Activated CD4-positive, alpha-beta T cell treated with anti-CD3 and anti-CD28 coated beads, Interleukin-10, Interleukin-2, amounts not matched to agents 100 ng/mL and 50 ng/mL, durations not matched to agents 16 hours and 8 hours (primary cell): Measurements from ENCODE around the gene TNP2.

Experiments
- DNase-seq: peaks from one replicate; pipeline ENCODE4 v3.0.0-alpha.2; 2020

TNP2 gene

GRCh38 chr16:11254913-11255736 lies 14.0 kb downstream of the TNP2 start:
- peak; percentile 71 for DNase-seq

DNA sequence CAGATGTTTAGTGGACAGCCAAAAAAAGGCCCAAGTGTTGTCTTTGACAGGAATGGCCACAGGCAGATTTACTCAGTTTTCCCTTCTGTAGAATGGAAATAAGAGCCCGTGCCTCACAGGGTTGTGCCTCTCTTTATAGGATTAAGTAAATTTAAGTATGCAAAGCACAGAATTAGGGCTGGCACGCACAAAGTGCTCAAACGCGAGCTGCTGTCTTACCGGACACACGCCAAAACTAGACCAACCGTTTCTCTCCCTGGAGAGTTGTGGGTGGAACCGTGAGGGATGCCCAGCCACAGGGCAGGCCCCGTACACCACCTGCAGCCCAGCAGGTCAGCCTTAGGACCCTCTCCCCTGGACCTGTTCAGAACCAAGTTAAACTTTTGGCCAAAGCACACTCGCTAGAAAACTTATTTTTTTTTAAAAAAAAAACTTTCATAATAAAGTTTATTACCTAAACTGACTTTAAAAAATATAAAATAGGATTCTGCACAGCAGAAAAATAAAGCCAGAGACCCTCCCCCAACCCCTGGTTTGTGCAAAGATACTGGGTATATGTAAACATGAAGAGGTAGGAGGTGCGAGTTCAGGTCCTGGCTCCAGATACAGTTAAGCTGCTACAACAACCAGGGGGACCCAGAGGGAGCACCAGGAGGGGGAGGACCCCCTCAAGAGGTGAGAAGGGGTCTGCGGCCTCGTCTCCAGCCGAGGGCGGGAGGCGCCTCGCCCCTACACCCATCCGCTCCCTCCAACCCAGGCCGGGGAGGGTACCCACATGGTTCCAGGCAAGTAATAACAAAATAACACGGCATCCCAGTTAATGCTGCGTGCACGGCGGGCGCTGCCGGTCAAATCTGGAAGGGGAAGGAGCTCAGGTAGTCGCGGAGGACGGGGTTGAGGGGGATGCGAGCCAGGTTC lies 14.9 kb downstream of the TNP2 start:
- peak; percentile 52 for DNase-seq

DNA sequence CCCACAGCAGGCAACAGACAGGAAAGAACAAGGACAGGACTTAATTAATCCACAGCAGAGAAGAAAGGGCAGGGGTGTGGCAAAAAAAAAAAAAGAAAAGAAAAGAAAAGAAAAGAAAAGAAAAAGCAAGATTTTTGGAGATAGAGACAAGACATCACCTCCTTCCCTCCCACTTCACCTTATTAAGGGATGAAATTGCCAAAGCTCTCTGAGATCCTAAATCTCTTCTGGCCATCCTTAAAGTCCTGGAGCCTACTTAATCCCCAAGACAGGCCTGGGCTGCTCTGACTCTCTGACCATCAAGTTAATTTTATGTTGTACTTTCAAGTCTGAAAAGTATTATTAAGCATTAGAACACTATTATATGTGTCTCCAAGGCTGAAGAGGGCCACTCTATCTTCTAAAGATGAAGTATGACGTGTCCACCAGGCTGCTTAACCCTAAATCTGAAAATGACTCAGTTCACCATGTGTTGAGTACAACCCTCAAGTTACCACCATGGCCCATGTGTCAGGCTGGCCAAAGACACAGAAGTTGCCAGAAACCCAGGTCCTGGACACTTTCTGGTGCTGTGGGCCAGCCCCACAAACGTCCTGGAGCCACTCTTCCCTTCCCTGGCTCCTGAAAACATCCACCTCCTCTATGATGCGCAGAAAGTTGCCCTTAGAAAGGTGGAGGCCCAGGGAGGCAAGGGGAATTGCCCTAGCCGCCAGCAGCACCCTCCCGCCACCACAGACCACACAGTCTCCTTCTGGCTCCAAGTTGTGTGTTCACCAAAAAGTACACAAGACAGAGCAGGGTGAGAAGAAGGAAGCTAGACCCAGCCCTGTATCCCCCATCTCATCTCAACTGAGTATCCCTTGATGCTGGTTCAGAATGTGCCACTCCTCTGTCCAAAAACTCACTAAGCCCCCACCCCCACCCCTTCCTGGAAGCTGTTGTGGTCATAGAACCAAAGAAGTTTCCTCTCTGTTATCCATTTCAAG lies 15.8 kb downstream of the TNP2 start:
- peak; percentile 86 for DNase-seq

DNA sequence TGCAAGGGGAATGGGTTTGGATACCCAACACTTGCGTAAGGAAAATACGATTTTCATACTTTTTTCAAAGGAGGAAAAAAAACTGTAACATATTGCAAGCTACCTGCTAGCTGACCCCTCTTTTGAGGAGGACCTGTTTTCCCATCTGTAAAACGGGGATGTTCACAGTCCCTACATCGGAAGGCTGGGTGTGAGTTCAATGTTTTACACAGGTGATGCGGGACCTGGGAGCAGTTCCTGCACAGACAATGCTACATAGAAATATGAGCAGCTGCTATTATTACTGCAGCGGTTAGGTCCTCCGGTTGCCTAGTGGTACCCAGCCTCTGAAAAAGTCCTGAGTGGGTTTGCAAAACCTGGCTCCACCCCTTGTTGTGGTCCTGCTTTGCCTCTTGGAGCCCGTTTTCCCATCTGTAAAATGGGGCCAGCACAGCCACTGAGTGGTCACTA lies 16.6 kb downstream of the TNP2 start:
- DNase-seq = peak; percentile 48

GRCh38 chr16:11251525-11252481 lies 17.3 kb downstream of the TNP2 start:
- peak; percentile 93 for DNase-seq

GRCh38 chr16:11250786-11251524 lies 18.2 kb downstream of the TNP2 start:
- DNase-seq = no peak

DNA sequence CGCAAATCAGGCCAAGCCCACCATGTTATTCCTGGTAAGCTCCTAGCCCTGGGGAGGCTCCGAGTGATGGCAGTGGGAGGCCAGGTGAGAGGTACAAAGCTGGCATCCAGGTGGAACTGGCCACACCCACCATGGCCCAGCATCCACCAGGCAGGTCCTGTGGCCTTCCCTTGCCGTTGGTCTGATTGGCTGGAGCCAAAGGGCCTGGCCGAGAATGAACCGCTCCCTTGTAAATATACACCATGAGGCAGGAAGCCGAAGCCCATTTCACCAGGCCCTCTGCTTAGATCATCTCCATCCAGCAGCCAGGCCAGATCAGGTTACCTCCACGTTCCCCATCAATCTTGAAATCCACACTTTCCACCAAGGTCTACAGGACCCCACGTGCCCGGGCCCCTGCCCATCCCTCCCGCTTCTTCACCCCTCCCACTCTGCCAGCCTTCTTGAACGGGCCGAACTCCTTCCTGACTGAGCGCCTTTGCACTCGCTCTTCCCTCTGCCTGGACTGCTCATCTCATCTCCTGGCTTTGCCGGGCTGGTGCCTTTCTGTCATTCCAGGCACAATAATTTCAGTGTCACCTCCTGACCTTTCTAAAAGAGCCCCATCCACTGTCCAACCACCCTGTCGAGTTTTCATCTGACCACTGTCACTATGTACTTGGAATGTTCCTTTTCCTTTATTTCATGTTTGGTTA lies 18.9 kb downstream of the TNP2 start:
- DNase-seq = peak; percentile 35

- no peak for DNase-seq
These were observed 19.7 kb downstream of the TNP2 start for GRCh38 chr16:11249233-11250061.

GRCh38 chr16:11248133-11248532 lies 21.0 kb downstream of the TNP2 start:
- peak; percentile 38 for DNase-seq

GRCh38 chr16:11245988-11246387 lies 23.1 kb downstream of the TNP2 start:
- peak; percentile 83 for DNase-seq

- no peak for DNase-seq
These were observed 23.8 kb downstream of the TNP2 start for GRCh38 chr16:11245222-11245737.

GRCh38 chr16:11242658-11243057 lies 26.5 kb downstream of the TNP2 start:
- DNase-seq = no peak

GRCh38 chr16:11241480-11242204 lies 27.5 kb downstream of the TNP2 start:
- DNase-seq = no peak

DNA sequence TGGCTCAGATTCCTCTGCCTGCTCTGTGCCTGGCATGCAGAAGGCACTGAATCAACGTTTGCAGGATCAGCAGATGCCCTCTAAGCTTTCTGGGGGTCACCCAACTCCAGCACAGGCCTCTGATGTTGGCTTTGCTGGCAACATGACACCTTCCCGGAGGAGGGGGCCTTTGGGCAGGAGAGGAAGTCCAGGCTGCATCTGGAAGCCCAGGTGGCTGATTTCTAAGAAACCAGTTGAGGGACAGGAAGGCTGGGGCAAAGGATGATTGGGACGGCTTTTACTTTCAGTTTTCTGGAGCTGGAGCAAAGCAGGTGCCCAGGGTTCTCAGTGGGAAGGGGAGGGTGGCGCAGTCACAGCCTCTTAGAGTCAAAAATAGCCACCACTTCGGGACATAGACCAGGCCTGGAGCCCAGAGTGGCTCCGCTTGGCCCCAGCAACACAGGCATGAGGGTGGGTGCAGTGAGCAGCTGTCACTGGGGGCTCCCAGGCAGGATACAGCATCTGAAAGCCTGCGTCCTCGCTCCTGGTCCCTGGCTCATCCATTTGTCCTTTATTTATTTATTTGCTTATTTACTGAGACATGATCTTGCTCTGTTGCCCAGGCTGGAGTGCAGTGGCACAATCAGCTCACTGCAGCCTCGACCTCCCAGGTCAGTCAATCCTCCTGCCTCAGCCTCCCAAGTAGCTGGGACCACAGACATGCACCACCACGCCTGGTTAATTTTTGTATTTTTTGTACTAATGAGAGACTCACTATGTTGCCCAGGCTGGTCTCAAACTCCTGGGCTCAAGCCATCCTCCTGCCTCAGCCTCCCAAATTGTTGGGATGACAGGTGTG lies 28.3 kb downstream of the TNP2 start:
- DNase-seq = peak; percentile 55

GRCh38 chr16:11239644-11240632 lies 29.2 kb downstream of the TNP2 start:
- no peak for DNase-seq
